Stimulated activated CD4-positive, alpha-beta T cell treated with anti-CD3 and anti-CD28 coated beads, Interleukin-1b, Interleukin-23, amount 100 ng/mL, for 24 hours (primary cell): Measurements from ENCODE around the gene RETN.

Experiments used
- DNase-seq, 4 experiments: peaks; one replicate each; pipeline ENCODE4 v3.0.0-alpha.2; 2020; ENCODE audit warnings: low read depth in 4 of 4, low spot score in 1 of 4

Gene RETN

DNA sequence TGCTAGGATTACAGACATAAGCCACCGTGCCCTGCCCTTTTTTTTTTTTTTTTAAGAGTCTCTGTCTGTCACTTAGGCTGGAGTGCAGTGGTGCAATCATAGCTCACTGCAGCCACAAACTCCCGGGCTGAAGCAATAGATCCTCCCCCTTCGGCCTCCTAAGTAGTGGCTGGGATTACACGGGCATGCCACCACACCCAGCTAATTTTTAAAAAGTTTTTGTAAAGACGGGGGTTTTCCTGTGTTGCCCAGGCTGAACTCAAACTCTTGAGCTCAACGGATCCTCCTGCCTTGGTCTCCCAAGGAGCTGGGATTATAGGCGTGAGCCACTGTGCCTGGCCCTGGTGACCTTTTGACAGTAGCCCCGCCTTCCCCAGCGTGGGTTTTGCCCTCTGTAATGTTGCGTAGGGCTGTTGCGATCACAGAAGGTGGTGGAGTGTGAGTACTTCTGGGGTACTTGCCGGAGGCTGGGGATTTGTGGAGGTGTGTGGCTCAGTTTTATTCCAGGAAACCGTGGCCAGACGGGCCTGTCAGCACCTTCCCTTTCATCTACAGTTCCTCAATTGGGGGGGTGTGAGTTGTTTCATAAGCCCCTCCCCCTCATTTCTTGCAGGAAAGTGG lies 11.6 kb upstream of the RETN start:
- no peak for DNase-seq

DNA sequence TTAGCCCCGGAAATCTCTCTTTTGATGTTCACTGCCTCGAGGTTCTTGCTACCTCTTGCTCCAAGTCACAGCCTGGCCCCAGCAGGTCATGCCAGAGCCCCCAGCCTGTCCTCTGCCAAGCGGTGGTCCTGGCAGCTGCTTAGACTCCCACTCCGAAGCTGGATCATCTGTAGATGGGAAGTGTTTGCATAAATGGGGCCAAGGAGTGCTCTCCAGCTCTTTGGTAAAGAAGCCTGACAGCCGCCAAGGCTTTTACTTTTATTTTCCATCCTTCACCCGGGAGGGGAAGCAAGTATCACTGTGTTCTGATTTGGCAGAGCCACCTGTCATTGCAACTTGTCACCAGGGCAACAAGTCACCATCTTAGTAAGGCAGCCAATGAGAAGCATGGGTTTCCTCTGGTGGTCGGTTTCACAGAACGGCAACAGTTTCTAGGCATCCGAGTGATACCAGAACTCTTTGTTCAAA lies 10.6 kb upstream of the RETN start:
- no peak for DNase-seq

DNA sequence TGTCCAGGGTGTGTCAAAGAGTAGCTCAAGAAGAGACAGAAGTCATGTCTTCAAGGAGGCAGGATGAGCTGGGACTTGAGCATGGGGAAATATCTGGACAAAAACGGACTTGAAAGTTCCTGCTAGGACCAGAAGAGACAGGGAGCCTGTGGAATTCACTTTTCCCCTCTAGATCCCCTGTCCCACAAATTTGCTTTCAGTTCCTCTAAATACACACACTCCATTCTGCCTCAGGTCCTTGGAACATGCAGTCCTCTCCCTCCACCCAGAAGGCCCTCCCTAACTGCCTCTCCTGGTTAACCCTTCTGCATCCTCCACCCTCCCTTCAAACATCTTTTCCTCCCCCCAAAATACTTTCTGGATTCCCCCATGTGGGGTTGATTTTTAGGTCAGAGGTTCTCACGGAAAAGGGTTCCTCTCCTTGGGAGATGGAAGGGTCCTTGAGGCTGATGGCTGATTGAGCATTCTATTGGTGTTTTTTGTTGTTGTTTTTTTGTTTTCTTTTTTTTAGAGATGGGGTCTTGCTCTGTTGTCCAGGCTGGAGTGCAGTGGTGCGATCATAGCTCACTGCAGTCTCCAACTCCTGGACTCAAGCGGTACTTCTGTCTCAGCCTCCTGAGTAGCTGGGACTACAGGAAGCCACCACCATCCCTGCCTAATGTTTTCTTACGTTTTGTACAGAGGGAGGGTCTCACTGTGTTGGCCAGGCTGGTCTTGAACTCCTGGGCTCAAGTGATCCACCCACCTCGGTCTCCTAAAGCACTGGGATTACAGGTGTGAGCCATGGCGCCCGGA lies 6.9 kb upstream of the RETN start:
- no peak for DNase-seq

DNA sequence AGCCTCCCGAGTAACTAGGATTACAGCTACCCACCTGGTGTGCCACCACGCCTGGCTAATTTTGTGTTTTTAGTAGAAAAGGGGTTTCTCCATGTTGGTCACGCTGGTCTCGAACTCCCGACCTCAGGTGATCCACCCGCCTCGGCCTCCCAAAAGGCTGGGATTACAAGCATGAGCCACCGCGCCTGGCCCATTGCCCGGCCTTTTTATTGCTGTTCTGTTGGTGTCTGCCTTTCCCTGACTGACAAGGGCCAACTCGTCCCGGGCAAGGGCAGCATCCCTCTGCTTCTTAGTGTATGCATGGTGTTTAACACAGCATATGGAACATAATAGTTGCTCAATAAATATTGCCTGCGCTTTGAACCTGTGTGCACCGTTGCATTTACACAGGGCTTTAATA lies 6.2 kb upstream of the RETN start:
- no peak for DNase-seq

DNA sequence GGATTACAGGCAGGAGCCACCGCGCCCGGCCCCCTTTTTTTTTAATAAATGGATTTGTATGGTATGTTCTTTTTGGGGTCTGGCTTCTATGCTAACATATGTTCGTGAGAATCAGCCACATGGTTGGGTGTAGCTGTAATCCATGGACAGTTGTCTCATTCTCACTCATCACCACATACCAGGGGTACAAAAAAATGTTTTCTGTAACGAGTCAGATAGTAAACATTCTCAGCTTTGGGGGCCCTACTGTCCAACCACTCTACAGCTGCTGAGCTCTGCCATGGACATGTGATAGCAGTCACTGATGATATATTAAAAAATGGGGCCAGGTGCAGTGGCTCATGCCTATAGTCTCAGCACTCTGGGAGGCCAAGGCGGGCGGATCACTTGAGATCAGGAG lies 5.1 kb upstream of the RETN start:
- DNase-seq = no peak

DNA sequence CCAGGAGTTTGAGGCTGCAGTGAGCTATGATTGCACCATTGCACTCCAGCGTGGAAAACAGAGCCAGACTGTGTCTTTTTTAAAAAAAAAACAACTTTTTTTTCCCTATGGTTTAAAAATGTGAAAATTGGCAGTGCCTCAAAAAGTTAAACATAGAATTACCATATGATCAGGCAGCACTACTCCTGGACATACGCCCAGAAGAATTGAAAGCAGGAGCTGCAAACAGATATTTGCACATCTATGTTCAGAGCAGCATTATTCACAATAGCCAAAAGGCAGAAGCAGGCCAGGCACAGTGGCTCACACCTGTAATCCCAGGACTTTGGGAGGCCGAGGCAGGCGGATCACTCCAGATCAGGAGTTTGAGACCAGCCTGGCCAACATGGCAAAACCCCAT lies 3.8 kb upstream of the RETN start:
- no peak for DNase-seq

DNA sequence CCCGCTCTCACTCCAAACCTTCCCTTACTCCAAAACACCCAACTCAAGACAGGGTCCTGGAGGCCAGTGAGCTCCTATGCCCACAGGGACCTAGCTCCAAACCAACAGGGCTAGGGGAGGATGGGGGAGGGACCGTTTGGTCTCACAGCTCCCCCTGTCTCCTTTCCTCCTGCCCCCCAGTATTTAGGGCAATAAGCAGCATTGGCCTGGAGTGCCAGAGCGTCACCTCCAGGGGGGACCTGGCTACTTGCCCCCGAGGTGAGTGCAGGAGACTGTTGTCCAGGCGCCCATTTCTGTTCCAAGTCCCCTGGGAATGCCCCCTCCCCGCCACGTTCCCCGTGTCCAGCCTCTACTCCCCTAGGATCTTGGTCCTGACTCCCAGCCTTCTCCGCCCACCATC lies 792 bp downstream of the RETN start:
- no peak for DNase-seq

DNA sequence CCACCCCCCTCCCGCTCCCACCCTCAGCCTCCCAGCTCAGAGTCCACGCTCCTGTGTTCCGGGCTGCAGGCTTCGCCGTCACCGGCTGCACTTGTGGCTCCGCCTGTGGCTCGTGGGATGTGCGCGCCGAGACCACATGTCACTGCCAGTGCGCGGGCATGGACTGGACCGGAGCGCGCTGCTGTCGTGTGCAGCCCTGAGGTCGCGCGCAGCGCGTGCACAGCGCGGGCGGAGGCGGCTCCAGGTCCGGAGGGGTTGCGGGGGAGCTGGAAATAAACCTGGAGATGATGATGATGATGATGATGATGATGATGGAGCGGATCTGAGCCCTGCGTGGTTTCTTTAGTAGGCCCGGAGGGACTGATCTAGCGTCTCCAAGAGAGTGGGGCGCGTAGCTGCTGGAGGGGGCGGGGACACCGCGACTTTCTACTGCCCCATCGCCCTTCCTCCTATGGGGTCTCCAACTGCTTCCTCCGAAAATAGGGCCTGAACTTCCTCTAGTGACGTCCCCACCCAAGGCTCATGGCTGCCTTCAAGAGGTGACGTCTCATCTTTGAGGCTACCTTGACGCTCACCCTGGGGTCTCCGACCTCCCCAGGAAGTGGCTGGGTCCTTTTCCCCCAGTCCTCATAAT lies 1.4 kb downstream of the RETN start:
- no peak for DNase-seq

DNA sequence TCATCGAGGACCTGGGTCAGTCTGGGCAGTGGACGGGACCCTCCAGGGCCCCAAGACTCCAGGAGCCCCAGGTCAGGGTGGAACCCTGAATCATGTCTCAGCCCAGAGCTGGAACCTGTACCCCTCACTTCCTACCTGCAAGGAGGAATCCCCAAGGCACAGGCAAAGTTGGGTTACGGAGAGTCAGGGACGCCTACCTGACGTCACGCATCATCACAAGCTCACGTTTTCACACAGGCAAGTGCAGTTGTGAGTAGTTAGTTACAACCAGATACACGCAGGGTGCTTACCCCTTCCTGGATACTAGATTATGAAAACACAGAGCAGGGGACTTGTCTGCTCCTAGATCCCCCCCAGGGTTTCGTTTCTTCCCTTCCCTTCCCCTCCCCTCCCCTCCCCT lies 1.9 kb downstream of the RETN start:
- no peak for DNase-seq

DNA sequence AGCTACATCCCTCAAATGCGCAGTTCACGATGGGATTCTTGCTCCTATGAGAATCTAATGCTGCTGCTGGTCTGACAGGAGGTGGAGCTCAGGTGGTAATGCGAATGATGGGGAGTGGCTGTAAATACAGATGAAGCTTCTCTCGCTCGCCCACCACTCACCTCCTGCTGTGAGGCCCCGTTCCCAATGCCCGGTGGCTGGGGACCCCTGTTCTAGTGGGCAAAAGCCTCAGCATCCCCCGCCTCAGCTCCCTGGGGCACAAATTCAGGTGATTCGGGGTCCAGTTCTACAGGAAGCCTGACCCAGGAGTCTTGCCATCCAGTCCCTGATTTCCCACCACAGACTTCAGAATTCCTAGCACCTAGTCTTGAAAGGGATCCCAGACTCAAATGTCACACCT lies 3.7 kb downstream of the RETN start:
- DNase-seq = no peak

DNA sequence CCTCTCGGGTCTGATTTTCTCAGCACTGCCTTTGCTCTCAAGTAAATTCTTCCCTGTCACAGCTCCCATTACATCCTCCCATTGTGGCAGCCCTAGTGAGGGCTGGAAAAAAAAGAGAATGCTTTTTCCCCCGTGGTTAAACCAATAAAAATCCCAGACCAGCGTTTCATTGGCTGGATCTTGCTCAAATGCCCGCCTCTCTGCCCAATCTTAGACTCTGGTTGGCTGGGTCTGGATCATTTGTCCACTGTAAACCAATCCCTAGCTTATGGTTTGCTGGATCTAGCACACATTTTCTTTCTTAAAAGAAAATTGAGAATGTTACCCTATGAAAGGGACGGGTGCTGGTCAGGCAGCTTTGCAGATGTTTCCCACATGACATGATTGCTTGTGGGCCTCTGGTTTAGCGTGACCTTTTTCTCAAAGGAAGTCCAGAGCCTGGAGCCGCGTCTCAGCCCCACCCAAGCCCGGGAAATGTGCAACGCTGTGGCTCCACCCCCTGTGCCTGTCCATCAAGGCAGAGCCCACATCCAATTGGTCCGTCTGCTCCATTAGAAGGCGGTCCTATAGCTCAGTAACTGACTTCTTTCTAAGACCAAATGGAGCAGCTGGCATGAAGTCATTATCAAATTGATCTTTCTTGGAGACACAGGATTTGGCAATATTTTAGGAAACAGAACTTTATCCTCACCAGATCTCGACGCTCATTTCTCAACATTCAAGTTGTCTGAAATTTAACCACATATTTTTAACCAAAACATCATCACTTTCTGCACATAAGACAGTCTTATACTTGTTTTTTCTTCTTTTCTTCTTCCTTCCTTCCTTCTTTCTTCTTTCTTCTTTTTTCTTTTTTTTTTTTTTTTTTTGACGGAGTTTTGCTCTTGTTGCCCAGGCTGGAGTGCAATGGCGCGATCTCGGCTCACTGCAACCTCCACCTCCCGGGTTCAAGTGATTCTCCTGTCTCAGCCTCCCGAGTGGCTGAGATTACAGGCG lies 5.5 kb downstream of the RETN start:
- no peak for DNase-seq

DNA sequence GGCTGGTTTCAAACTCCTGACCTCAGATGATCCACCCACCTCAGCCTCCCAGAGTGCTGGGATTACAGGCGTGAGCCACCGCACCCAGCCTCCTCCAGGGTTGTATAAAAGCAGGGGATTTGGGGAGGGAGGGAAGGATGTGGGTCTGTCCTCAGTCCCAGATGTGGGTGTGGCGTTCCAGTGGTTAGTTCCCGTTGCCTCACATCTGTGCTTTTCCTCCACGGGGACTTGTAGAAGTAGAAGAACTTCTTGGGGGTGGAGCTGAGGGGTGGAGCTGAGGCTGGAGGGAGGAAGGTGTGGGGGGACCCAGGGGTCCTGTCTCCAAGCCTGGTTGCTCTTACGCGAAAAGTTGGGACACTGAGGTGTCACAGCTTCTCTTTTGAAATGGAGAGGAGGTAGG lies 7.5 kb downstream of the RETN start:
- DNase-seq = no peak

DNA sequence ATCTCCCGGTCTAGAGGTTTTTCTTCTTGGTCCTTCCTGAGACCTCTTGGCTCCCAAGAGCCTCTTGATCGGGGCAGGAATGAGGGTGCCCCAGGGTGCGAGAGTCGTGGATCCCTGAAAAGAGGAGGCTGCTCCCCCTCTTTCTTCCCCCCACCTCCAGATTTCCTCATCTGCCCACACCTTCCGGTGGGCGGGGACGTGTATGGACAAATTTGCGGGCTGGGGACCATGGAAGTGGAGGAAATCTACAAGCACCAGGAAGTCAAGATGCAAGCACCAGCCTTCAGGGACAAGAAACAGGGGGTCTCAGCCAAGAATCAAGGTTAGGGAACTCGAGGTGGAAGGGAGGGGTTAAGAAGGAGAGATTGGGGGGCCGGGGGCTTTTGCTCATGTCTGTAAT lies 8.0 kb downstream of the RETN start, which contains the start of gene MCEMP1:
Gene MCEMP1 (plus strand): TSS at position 237 of the 400 bp plus-strand sequence. CDS start 31 bp downstream, at position 268.
- no peak for DNase-seq

DNA sequence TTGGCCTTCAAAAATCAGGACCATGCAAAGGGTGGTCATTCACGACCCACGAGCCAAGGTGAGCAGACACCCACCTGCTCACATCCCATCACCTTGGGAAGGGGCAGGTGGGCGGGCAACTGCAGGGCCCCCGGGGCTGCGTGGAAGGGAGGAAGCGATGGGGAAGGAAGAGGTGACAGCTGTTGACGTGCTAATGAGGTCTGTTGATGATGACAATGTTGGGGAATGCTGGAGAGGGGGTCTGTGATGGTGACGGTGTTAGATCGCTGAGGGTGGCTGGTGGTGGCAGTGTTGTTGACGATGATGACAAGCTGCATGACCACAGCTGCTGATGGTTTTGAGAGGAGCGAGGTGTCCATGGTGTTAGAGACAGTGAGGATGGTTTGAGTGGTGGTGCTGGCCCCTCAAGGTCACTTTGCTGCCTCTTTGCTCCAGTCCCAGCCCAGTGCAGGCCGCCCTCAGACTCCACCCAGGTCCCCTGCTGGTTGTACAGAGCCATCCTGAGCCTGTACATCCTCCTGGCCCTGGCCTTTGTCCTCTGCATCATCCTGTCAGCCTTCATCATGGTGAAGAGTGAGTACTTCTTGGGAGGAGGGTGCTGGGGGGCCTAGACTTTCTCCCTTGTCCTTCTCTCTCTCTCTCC lies 8.9 kb downstream of the RETN start:
- DNase-seq = no peak

DNA sequence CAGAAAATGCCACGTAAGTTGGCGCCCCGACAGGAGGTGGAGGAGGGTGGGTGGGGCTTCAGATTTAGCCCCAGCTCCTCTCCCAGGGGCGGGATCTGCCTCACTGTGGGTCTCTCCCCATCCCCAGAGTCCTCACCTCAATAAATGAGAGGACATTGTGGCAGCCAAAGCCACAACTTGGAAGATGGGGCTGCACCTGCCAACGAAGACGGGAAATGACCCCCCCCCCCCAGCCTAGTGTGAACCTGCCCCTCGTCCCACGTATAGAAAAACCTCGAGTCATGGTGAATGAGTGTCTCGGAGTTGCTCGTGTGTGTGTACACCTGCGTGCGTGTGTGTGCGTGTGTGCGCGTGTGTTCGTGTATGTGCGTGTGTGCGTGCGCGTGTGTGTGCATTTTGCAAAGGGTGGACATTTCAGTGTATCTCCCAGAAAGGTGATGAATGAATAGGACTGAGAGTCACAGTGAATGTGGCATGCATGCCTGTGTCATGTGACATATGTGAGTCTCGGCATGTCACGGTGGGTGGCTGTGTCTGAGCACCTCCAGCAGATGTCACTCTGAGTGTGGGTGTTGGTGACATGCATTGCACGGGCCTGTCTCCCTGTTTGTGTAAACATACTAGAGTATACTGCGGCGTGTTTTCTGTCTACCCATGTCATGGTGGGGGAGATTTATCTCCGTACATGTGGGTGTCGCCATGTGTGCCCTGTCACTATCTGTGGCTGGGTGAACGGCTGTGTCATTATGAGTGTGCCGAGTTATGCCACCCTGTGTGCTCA lies 10.3 kb downstream of the RETN start:
- DNase-seq = peak; percentile 32 to 60 (median 38)

DNA sequence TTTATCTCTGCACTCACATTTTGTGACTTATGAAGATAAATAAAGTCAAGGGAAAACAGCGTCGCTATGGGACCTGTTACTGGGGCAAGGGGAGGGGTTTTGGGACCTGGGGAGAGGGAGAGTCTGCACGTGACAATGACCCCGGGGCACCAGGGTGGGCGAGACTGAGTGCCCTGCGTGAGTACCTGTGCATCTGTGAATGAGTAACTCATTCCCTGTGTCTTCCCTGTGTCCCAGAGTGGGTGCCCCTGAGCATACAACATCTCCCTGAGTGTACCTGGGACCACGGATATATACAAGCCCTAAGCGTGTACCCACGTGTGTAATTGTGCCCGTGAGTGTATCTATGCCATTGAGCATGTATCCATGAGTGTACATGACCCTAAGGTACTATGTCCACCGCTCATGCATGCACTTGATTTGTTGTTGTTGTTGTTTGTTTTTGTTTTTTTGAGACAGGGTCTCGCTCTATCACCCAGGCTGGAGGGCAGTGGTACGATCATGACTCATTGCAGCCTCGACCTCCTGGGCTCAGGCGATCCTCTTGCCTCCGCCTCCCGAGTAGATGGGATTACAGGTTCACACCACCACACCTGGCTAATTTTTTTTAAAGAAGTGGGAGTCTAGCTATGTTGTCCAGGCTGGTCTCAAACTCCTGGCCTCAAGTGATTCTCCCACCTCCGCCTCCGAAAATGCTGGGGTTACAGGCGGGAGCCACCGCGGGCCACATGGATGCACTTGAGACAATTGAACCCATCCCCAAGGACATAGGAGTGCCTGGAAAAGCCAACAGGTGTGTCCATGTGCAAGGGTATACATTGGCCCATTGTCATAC lies 11.1 kb downstream of the RETN start:
- no peak for DNase-seq

DNA sequence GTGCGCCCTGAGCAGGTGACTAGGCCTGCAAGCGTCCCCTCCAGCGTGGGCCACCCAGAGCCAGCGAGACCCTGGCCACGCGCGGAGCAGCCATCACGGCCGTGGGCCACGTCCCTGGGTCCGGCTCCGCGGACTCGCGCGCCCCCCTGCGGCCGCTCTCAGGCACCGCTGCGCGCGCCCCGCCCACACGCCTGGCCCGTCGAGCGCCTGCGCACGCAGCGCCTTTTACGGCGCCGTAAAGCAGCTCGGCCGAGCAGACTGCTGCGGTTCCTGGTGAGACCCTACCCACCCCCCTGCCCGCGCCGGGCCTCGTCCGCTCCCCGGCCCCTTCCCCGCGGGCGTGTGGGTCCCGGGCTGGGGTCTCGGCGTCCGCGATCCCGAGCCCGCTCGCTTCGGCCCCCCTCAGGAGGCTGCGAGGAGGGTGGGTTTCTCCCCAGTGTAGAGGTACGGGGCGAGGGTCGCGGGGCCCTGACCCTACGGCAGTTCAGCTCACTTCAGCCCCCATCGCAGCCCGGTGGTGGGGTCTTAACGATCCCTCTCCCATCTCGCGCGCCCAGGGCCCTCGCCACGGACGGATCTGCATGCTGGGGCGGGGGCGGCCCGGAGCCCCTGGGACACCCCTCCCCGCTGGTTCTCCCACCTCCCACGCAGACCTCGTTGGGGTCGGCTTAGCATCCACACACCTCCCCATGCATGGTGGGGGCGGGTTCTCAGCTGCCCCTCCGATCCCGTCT lies 11.9 kb downstream of the RETN start, which contains the start of gene TRAPPC5:
Gene TRAPPC5 (plus strand): TSS at position 228 of the 734 bp plus-strand sequence. CDS start 1,421 bp downstream, outside the sequence.
- peak; percentile 65 to 78 (median 73) for DNase-seq
